Right ventricle myocardium superior (tissue), 1 donor: ENCODE results near the gene CLEC18B. TPM values are rescaled to one million over a fixed set of nuclear protein-coding genes. Genes with fewer than 3 reads are reported as not detected.
"Not testable (repeated sequence)": the region's sequence is repeated elsewhere in the genome, so short reads cannot be mapped to it uniquely, and the experiment has no call there.

Source experiments
- ATAC-seq: fragments of 200-7000 bp; cut with Tn5 transposase; one replicate; pipeline ENCODE4 v1.9.1; 2020; ENCODE audit warnings: mild to moderate bottlenecking; ENCODE audit not compliant: poor library complexity
- DNase-seq: peaks from one replicate; pipeline ENCODE4 v3.0.0-alpha.2; 2020
- intact Hi-C: fragments of 100-400 bp; cut with DNase I; formaldehyde crosslinking; loops from one replicate; pipeline ENCODE4 v1.11.2; 2022
- long read RNA-seq: library from polyadenylated mRNA; unstranded; transcript quantifications from one replicate; pipeline ENCODE4 v2.0.0, GENCODE V29; 2021
- total RNA-seq: library from RNA; stranded (reverse); fragmentation: NEBNext Ultra II Directional; extraction: Animal tissue kit (Norgen Biotek cat#: 25700); gene quantifications from one replicate; pipeline ENCODE4 v1.2.1, GENCODE V29; 2021
- donor health status: DM: no; HTN: yes; CAD: no; lungs with severe emphysema.

CLEC18B gene
- total RNA-seq, result 0.32 TPM
- long read RNA-seq, result 0 reads

- intact Hi-C loops, DNase-seq, ATAC-seq: not testable (repeated sequence)
Observed at GRCh38 chr16:74420612-74421481, at the start of gene CLEC18B. TSS of gene CLEC18B (minus strand) at chr16:74421478. CDS start at chr16:74421270, 208 bp downstream.

GRCh38 chr16:74469946-74470478, 48.7 kb upstream of the CLEC18B start:
- ATAC-seq (no peak), DNase-seq (no peak)
- intact Hi-C loops, result loop anchor here (10.0 kb wide), 1 partner anchor 155 kb away; no protein-coding TSS in a partner anchor

- intact Hi-C loops, result loop anchor here (10.0 kb wide), 1 partner anchor 156 kb away; no protein-coding TSS in a partner anchor
- no peak for ATAC-seq
- no peak for DNase-seq
Observed at GRCh38 chr16:74468807-74469525, 47.7 kb upstream of the CLEC18B start.

GRCh38 chr16:74466872-74467271, 45.6 kb upstream of the CLEC18B start:
- intact Hi-C loops, result loop anchor here (10.0 kb wide), 1 partner anchor 158 kb away; no protein-coding TSS in a partner anchor
- DNase-seq, result no peak
- ATAC-seq, result no peak

- DNase-seq (no peak), ATAC-seq (no peak)
- intact Hi-C loops, result loop anchor here (10.0 kb wide), 1 partner anchor 159 kb away; no protein-coding TSS in a partner anchor
Observed at GRCh38 chr16:74465851-74466685, 44.8 kb upstream of the CLEC18B start.

GRCh38 chr16:74465281-74465680, 44.0 kb upstream of the CLEC18B start:
- DNase-seq, result no peak
- no peak for ATAC-seq
- intact Hi-C loops, result loop anchor here (10.0 kb wide), 1 partner anchor 160 kb away; no protein-coding TSS in a partner anchor

- ATAC-seq (no peak), DNase-seq (no peak)
- intact Hi-C loops, result loop anchor here (10.0 kb wide), 1 partner anchor 161 kb away; no protein-coding TSS in a partner anchor
Observed at GRCh38 chr16:74463888-74464287, 42.6 kb upstream of the CLEC18B start.

- intact Hi-C loops, result loop anchor here (10.0 kb wide), 1 partner anchor 162 kb away; no protein-coding TSS in a partner anchor
- ATAC-seq (no peak), DNase-seq (no peak)
Observed at GRCh38 chr16:74462361-74462760, 41.1 kb upstream of the CLEC18B start.

- intact Hi-C loops, result loop anchor here (10.0 kb wide), 1 partner anchor 163 kb away; no protein-coding TSS in a partner anchor
- DNase-seq, result no peak
Observed at GRCh38 chr16:74461826-74462225, 40.5 kb upstream of the CLEC18B start.

GRCh38 chr16:74460542-74460941, 39.3 kb upstream of the CLEC18B start:
- DNase-seq (no peak), ATAC-seq (no peak)
- intact Hi-C loops, result loop anchor here (10.0 kb wide), 1 partner anchor 164 kb away; no protein-coding TSS in a partner anchor

More at GRCh38 chr16:74461826-74462225, 40.5 kb upstream of the CLEC18B start:
- ATAC-seq, result no peak

GRCh38 chr16:74456290-74456625, 35.0 kb upstream of the CLEC18B start:
- ATAC-seq (no peak), DNase-seq (no peak)
- intact Hi-C loops, result no loop called here

- DNase-seq, result no peak
- intact Hi-C loops, result no loop called here
- no peak for ATAC-seq
Observed at GRCh38 chr16:74455619-74456289, 34.5 kb upstream of the CLEC18B start.

GRCh38 chr16:74455213-74455612, 33.9 kb upstream of the CLEC18B start:
- intact Hi-C loops, result no loop called here
- ATAC-seq (no peak), DNase-seq (no peak)

GRCh38 chr16:74451951-74452758, 30.9 kb upstream of the CLEC18B start:
- intact Hi-C loops, result no loop called here
- ATAC-seq, result no peak
- no peak for DNase-seq

- intact Hi-C loops, result no loop called here
- ATAC-seq (no peak), DNase-seq (no peak)
Observed at GRCh38 chr16:74450967-74451760, 29.9 kb upstream of the CLEC18B start.

GRCh38 chr16:74450236-74450635, 29.0 kb upstream of the CLEC18B start:
- DNase-seq, result no peak
- intact Hi-C loops, result no loop called here
- ATAC-seq, result no peak
